ENCODE measurements around the gene RTN1. TPM values are rescaled to one million over a fixed set of nuclear protein-coding genes. Genes with fewer than 3 reads are reported as not detected.

The RTN1 gene
- total RNA-seq, 6 experiments from 2014 or later: 0.37 to 1.9 (median 0.53) TPM

DNA sequence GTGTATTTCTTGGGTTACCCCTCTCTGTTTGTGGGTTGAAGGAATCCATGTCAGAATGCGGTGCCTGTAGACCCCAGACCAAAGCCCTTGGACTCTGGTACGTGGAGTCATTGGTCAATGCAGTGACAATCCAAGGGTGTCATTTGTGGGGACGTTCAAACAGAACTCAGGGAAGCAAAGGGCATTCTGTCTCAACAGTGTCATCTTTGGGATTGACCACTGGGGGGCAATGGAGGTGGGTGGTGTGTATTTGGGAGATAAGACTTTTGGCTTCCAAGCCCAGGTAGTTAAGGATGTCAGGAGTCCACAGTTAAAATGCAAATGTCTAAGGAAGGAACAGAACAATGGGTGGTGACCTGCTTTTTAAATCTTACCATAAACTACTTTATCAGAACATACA lies 239.3 kb downstream of the RTN1 start:
- Histone ChIP-seq H3K27me3 (peaks cover 0 to 9% of the 10 kb centered on the region in 2 donors), H3K9me3 (no peaks in the 10 kb centered on the region), H3K27ac (no peak overlapping the region), H3K4me3 (no peak overlapping the region), H3K36me3 (no peaks in the 10 kb centered on the region), H3K4me1 (peaks cover 0 to 5% (median 0%) of the 10 kb centered on the region in 4 donors)
- no peak for TF ChIP-seq POLR2A (IDR thresholded peaks at IDR 0.05)
- TF ChIP-seq, protein P1, sequence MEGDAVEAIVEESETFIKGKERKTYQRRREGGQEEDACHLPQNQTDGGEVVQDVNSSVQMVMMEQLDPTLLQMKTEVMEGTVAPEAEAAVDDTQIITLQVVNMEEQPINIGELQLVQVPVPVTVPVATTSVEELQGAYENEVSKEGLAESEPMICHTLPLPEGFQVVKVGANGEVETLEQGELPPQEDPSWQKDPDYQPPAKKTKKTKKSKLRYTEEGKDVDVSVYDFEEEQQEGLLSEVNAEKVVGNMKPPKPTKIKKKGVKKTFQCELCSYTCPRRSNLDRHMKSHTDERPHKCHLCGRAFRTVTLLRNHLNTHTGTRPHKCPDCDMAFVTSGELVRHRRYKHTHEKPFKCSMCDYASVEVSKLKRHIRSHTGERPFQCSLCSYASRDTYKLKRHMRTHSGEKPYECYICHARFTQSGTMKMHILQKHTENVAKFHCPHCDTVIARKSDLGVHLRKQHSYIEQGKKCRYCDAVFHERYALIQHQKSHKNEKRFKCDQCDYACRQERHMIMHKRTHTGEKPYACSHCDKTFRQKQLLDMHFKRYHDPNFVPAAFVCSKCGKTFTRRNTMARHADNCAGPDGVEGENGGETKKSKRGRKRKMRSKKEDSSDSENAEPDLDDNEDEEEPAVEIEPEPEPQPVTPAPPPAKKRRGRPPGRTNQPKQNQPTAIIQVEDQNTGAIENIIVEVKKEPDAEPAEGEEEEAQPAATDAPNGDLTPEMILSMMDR (IDR thresholded peaks at IDR 0.05): peak in 1 of 4 donors; percentile 14
- DNase-seq (no peak), ATAC-seq (peak; percentile 33 to 61 (median 36))
- WGBS (ENCODE audit: insufficient coverage, low coverage, low lambda C conversion rate, missing lambda C conversion rate): 6% methylated on average over 3 of the region's 3 CpGs
- intact Hi-C loops (cut with DNase I): loop anchor here in 1 of 2 donors (10.0 kb wide), 1 partner anchor 274 kb away; no protein-coding TSS in a partner anchor

DNA sequence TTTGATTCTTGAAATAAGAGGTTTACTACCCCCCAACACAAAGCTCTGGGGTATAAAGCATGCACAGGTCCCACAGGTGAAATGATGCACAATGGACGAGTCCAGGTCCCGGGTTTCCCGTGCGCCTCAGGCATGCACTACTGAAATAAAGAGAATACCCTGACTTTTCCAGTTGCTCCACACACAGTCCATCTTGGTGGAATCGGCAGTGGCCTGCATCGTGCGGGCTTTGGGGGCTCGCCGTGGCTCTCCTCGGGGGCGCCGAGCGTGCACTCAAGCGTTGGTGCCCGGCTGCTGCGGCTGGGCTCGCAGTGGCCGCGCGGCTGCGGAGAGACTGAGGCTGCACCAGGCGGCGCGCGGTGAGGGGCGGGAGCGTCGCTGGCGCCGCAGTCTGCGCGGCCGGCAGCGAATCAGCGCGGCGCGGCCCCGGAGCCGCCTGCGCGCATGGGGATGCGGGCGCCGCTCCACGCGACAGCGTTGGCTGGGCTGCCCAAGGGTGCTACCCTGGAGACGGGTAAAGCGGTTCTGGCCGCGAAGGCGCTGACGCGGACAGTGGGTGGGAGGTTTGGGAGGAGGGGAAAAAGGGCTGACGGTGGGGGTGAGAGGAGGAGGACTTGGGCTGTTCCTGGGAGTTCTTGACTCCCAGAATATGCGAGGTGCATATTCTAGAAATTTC lies 240.2 kb downstream of the RTN1 start:
- DNase-seq (peak in 2 of 3 donors; percentile 19 to 53), ATAC-seq (peak in 1 of 4 donors; percentile 28)
- WGBS (ENCODE audit: insufficient coverage, low coverage, low lambda C conversion rate, missing lambda C conversion rate): 2% methylated on average over 27 of the region's 57 CpGs
- Histone ChIP-seq H3K36me3 (no peaks in the 10 kb centered on the region), H3K4me3 (peak overlapping the region in 1 of 3 donors; percentile 6), H3K4me1 (peaks cover 0 to 5% (median 0%) of the 10 kb centered on the region in 4 donors), H3K9me3 (no peaks in the 10 kb centered on the region), H3K27ac (no peak overlapping the region), H3K27me3 (peaks cover 0 to 9% of the 10 kb centered on the region in 2 donors)
- intact Hi-C loops (cut with DNase I): loop anchor here in 1 of 2 donors (10.0 kb wide), 1 partner anchor 274 kb away; no protein-coding TSS in a partner anchor
- TF ChIP-seq, protein P1 (IDR thresholded peaks at IDR 0.05): no peak

DNA sequence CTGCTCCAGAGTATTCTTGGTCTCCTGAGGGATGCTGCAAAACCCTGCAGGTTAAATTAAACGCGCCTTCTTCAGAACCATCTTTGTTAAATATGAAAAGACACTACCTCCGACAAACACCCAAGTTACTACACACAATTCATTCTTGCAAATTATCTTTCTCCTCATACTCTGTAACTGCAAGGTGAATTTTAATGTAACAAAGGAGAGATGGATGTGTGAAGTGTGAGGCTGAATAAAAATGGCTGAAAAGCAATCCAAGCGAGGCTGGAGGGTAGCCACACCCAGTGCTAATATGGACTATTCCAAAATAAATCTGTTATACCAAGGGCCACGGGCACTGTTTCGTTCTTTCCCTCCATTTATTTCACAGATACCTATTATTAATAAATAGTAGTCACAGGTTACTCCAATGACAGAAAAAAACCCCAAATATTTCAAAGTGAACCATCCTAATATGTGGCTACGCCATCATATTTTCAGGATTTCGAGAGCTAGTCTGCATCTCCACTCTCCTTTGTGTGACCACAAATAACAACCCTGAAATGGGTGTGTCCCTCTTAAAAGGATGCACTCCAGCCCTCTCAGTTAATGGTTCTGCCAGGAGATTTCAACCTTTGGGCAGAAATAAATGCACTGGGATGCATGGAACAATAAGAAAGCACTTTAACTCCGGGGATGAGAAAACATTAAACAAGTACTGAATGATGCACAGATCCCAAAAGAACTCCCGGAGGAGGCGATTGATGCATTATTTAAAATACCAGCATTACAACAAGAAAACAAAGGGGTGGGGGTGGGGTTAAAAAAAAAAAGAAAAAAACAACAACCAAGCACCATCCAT lies 240.9 kb downstream of the RTN1 start:
- H3K9me3 ChIP-seq: no peaks in the 10 kb centered on the region
- no peak for DNase-seq
- TF ChIP-seq POLR2A (IDR thresholded peaks at IDR 0.05): no peak
- TF ChIP-seq, protein P1 (IDR thresholded peaks at IDR 0.05): no peak
- ATAC-seq: no peak
- H3K4me1 ChIP-seq: peaks cover 0 to 5% (median 0%) of the 10 kb centered on the region in 4 donors
- no peak overlapping the region for H3K27ac ChIP-seq
- intact Hi-C loops (cut with DNase I): loop anchor here in 1 of 2 donors (10.0 kb wide), 1 partner anchor 275 kb away; no protein-coding TSS in a partner anchor
- no peaks in the 10 kb centered on the region for H3K36me3 ChIP-seq
- no peak overlapping the region for H3K4me3 ChIP-seq
- H3K27me3 ChIP-seq: peaks cover 0 to 9% of the 10 kb centered on the region in 2 donors
- 43% methylated on average over 11 of the region's 11 CpGs for WGBS (ENCODE audit: insufficient coverage, low coverage, low lambda C conversion rate, missing lambda C conversion rate)

DNA sequence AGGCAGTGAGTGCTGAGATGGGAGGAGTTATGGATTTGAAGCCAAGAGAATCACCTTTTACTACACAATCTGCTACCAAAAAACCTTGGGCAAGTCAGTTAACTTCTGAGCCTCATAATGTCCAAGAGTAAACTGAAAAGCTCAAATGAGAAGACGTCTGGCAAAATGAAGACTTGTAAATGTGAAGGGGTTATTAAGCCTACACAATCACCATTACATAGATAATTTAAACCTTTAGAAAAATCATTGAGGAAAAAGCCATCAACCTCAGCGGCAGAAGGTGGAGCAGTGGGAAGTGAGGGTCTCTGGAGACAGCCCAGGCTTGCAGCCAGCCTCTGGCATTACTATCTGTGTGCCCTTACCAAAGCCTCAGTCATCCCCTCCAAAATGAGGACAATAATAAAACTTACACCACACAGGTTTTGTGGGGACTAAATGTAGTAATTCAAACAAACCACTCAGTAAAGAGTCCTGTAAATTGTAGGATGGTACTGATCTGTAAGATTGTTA lies 243.5 kb downstream of the RTN1 start:
- Histone ChIP-seq H3K4me1 (peaks cover 0 to 5% (median 0%) of the 10 kb centered on the region in 4 donors), H3K9me3 (no peaks in the 10 kb centered on the region), H3K27me3 (peaks cover 0 to 9% of the 10 kb centered on the region in 2 donors), H3K4me3 (no peak overlapping the region), H3K36me3 (no peaks in the 10 kb centered on the region), H3K27ac (no peak overlapping the region)
- ATAC-seq (no peak), DNase-seq (no peak)
- WGBS (ENCODE audit: insufficient coverage, low coverage, low lambda C conversion rate, missing lambda C conversion rate): 52% methylated on average over 2 of the region's 2 CpGs
- intact Hi-C loops (cut with DNase I): no loop called here
- TF ChIP-seq, protein P1 (IDR thresholded peaks at IDR 0.05): no peak
- TF ChIP-seq POLR2A (IDR thresholded peaks at IDR 0.05): no peak
